Measurements from ENCODE around the gene YAE1.

Gene YAE1

GRCh38 chr7:39567294-39567693 lies 1.1 kb downstream of the YAE1 start:
- no peaks in the 10 kb centered on the region for H3K9me3 Mint-ChIP-seq
- peak overlapping the region; percentile 19 to 96 for H3K27ac Mint-ChIP-seq
- H3K36me3 Mint-ChIP-seq (ENCODE audit: insufficient read depth), result peaks cover 16% of the 10 kb centered on the region
- H3K4me1 Mint-ChIP-seq (ENCODE audit: low read depth in 2 of 2), result peaks cover 15 to 29% of the 10 kb centered on the region in 2 donors
- ATAC-seq (replicated peaks) (no peak), DNase-seq (no peak)
- peak overlapping the region; percentile 96 to 97 for H3K4me3 Mint-ChIP-seq
- H3K27me3 Mint-ChIP-seq, result no peaks in the 10 kb centered on the region

DNA sequence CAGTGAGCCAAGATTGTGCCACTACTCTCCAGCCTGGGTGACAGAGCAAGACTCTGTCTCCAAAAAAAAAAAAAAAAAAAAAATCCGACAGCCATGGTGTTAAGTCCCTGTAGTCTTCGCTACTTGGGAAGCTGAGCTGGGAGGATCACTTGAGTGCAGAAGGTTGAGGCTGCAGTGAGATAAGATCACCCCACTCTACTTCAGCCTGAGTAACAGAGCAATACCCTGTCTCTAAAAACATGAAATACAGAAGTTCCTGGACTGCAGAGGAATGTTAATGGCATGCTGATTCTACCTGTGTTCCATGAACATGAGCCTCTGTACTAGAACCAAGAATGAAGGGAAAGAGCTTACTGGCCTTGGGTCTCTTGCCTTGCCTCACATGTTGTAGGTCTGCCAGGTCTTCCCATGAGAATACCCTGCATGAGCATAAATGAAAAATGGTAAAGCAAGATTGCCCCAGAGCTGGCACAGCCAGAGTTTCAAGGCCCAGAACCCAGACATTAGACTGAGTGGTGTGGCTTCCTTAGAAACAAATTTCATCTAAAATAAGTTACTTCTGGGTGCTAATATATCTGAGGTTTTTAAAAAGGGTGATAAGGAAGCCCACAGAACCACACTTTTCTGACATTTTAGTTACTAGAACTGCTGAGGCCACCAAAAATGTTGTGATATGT lies 8.6 kb downstream of the YAE1 start:
- ATAC-seq (replicated peaks) (no peak), DNase-seq (no peak)
- Mint-ChIP-seq H3K36me3 (ENCODE audit: insufficient read depth) (peaks cover 16% of the 10 kb centered on the region), H3K4me3 (no peak overlapping the region), H3K27me3 (no peaks in the 10 kb centered on the region), H3K27ac (no peak overlapping the region), H3K9me3 (no peaks in the 10 kb centered on the region), H3K4me1 (ENCODE audit: low read depth in 2 of 2) (peaks cover under 1 to 5% of the 10 kb centered on the region in 2 donors)

- no peak for ATAC-seq (replicated peaks)
- Mint-ChIP-seq H3K4me3 (no peak overlapping the region), H3K36me3 (ENCODE audit: insufficient read depth) (peaks cover under 1% of the 10 kb centered on the region), H3K27ac (no peak overlapping the region), H3K9me3 (no peaks in the 10 kb centered on the region), H3K27me3 (no peaks in the 10 kb centered on the region), H3K4me1 (ENCODE audit: low read depth in 2 of 2) (peaks cover 0 to 5% of the 10 kb centered on the region in 2 donors)
- no peak for DNase-seq
Measured at GRCh38 chr7:39577229-39577874, 11.1 kb downstream of the YAE1 start.

DNA sequence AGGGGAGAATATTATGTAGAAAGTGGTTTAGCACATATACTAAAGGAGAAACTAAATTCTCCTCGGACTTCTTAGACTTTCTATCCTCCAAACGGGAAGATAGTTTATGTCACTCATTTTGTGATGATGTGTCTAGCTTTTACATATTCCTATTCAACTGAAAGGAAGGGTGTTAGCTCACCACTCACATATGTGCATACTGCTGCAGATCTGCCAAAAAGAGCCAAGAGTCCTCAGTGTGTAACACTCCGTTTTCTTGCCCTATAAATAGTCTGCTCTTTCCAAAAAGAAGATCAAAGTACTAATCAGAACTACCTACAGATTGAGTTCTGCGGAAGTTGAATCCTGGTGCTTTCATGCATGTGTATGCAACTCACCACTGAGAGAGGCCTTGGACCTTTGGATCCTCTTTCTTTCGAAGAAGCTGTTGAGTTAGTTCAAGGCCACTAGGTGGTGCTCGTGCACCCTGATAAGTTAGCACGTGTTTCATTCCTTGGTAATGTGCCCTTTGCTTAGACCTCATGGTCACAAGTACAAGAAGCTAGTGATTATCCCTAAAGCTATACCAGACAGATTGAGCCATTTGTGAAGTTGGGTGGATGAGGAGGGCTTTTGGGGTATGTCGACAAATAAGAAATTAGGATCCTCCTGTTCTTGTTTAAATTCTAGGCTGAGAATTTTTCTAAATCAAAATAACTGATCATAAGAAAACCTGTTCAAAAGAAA lies 14.1 kb downstream of the YAE1 start:
- DNase-seq (peak; percentile 65 to 69 (median 67)), ATAC-seq (replicated peaks) (peak; percentile 89)
- Mint-ChIP-seq H3K4me3 (no peak overlapping the region), H3K27me3 (no peaks in the 10 kb centered on the region), H3K4me1 (ENCODE audit: low read depth in 2 of 2) (peaks cover 0 to 5% of the 10 kb centered on the region in 2 donors), H3K27ac (peak overlapping the region in 1 of 2 donors; percentile 58), H3K9me3 (no peaks in the 10 kb centered on the region), H3K36me3 (ENCODE audit: insufficient read depth) (no peaks in the 10 kb centered on the region)

DNA sequence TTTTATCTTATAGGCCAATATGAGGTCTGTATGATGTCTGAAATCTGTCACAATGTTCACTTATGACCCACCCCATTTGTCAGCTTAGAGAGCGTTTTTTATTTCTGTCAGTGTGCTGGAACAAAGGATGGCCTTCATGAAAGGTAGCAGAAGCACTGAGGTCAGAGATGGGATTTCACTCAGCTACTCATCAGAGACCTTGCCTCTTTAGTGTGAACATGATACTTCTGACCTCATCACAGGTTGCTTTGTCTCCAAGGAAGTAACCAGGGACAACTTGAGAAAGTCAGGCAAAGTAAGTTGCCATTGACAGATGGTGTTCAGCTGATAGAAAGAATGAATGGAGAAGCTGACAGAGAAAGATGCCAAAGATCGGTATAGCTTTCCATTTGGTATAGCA lies 16.3 kb downstream of the YAE1 start:
- Mint-ChIP-seq H3K9me3 (no peaks in the 10 kb centered on the region), H3K4me3 (no peak overlapping the region), H3K36me3 (ENCODE audit: insufficient read depth) (no peaks in the 10 kb centered on the region), H3K27ac (no peak overlapping the region), H3K27me3 (no peaks in the 10 kb centered on the region), H3K4me1 (ENCODE audit: low read depth in 2 of 2) (peaks cover 0 to 5% of the 10 kb centered on the region in 2 donors)
- no peak for ATAC-seq (replicated peaks)
- DNase-seq, result no peak

DNA sequence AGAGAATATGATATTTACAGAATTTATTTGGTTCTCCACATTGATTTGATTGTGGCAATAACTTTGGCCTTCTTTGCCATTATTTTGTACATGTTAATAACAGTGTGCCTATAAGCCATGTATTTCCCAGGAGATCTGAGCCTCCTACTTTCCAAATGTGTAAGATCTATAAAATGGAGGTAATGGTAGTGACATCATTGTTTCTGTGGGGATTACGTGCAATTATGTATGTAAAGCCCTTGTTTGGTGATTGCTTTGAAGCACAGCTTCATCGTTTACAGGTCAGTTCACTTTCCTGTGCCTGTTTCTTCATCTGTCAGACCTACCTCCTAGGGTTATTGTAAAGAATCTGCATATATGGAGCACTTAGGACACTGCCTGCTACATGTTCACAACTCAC lies 17.3 kb downstream of the YAE1 start:
- Mint-ChIP-seq H3K4me3 (no peak overlapping the region), H3K27me3 (no peaks in the 10 kb centered on the region), H3K27ac (no peak overlapping the region), H3K36me3 (ENCODE audit: insufficient read depth) (no peaks in the 10 kb centered on the region), H3K4me1 (ENCODE audit: low read depth in 2 of 2) (peaks cover 0 to 5% of the 10 kb centered on the region in 2 donors), H3K9me3 (no peaks in the 10 kb centered on the region)
- no peak for ATAC-seq (replicated peaks)
- no peak for DNase-seq

- Mint-ChIP-seq H3K4me1 (ENCODE audit: low read depth in 2 of 2) (peaks cover 5% of the 10 kb centered on the region in 2 donors), H3K27me3 (no peaks in the 10 kb centered on the region), H3K9me3 (no peaks in the 10 kb centered on the region), H3K27ac (no peak overlapping the region), H3K36me3 (ENCODE audit: insufficient read depth) (no peaks in the 10 kb centered on the region), H3K4me3 (no peak overlapping the region)
- DNase-seq, result no peak
- no peak for ATAC-seq (replicated peaks)
Measured at GRCh38 chr7:39587393-39587792, 21.2 kb downstream of the YAE1 start.

GRCh38 chr7:39588416-39588815 lies 22.2 kb downstream of the YAE1 start:
- H3K4me1 Mint-ChIP-seq (ENCODE audit: low read depth in 2 of 2), result peaks cover 5% of the 10 kb centered on the region in 2 donors

DNA sequence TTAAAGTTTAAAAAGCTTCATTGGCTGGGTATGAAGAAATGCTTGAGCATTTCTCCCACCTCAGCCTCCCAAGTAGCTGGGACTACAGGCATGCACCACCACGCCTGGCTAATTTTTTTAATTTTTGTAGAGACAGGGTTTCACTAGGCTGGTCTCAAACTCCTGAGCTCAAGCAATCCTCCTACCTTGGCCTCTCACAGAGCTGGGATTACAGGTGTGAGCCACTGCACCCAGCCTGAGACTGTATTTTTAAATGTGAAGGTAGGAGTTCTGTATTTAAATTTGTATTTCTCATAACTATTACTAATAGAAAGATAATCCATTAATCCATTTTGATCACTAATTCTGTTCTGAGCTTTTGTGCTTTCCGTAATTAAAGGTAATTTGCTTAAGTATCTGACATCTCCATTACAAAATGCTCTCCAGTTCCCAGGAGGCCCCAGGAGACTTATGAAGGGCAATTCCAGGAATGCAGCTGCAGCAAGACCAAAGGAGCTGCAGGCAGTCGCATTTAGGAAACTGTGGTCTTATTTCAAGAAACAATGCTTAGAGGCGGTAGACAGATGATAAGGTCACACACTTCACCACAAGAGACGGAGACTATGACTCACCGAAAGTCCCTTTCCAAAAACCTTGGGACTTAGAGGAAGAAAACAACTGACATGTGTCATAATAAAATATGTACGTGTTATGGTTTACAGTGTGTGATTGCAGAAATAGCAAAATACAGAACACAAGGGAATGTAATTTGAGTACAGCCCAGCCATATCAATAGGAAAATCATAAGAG lies 23.3 kb downstream of the YAE1 start:
- Mint-ChIP-seq H3K4me3 (no peak overlapping the region), H3K9me3 (no peaks in the 10 kb centered on the region), H3K27me3 (no peaks in the 10 kb centered on the region), H3K36me3 (ENCODE audit: insufficient read depth) (no peaks in the 10 kb centered on the region), H3K4me1 (ENCODE audit: low read depth in 2 of 2) (peaks cover 5% of the 10 kb centered on the region in 2 donors), H3K27ac (peak overlapping the region in 1 of 2 donors; percentile 10)
- DNase-seq (peak; percentile 8 to 19 (median 17)), ATAC-seq (replicated peaks) (peak; percentile 93)

More at GRCh38 chr7:39588416-39588815, 22.2 kb downstream of the YAE1 start:
- Mint-ChIP-seq H3K27me3 (no peaks in the 10 kb centered on the region), H3K27ac (no peak overlapping the region), H3K9me3 (no peaks in the 10 kb centered on the region), H3K36me3 (ENCODE audit: insufficient read depth) (no peaks in the 10 kb centered on the region), H3K4me3 (no peak overlapping the region)
- no peak for DNase-seq
- no peak for ATAC-seq (replicated peaks)

- H3K27ac Mint-ChIP-seq, result no peak overlapping the region
- H3K4me1 Mint-ChIP-seq (ENCODE audit: low read depth in 2 of 2), result peaks cover 5% of the 10 kb centered on the region in 2 donors
- no peak overlapping the region for H3K4me3 Mint-ChIP-seq
- no peak for DNase-seq
- no peaks in the 10 kb centered on the region for H3K9me3 Mint-ChIP-seq
- no peaks in the 10 kb centered on the region for H3K36me3 Mint-ChIP-seq (ENCODE audit: insufficient read depth)
- H3K27me3 Mint-ChIP-seq, result peaks cover 7 to 9% of the 10 kb centered on the region in 2 donors
- peak; percentile 18 for ATAC-seq (replicated peaks)
Measured at GRCh38 chr7:39592586-39592985, 26.4 kb downstream of the YAE1 start.

DNA sequence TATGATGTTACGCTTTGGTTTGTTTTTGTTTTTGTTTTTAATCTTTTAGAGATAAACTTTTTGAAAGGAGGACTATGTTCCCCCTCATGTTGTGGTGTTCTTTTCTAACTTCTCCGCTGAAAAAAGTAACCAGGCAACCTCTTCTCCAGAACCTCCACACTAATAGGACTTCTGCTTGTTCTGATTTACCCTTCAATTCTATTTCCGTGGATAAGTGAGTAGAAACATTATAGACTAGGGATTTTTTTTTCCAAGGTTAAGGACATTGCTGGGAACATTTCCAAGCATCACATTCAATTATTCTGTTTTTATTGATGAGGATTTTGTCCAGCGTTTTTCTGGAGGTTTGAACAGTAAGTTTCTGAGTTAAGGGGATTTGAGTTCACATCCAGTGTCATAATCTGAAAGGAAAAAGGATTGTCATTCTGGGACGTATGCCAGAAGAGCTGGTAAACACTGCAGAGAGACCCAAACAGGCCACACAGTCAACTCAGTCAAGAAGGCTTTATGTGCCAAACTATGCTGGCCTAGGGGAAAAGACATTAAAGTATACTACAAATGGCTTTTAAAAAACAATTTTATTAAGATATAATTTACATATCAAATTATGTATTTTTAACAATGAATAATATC lies 28.9 kb downstream of the YAE1 start:
- H3K36me3 Mint-ChIP-seq (ENCODE audit: insufficient read depth), result no peaks in the 10 kb centered on the region
- H3K4me1 Mint-ChIP-seq (ENCODE audit: low read depth in 2 of 2), result no peaks in the 10 kb centered on the region
- no peaks in the 10 kb centered on the region for H3K9me3 Mint-ChIP-seq
- DNase-seq (no peak), ATAC-seq (replicated peaks) (no peak)
- no peak overlapping the region for H3K4me3 Mint-ChIP-seq
- H3K27me3 Mint-ChIP-seq, result peaks cover 7 to 9% of the 10 kb centered on the region in 2 donors
- H3K27ac Mint-ChIP-seq, result no peak overlapping the region

GRCh38 chr7:39602351-39602750 lies 36.1 kb downstream of the YAE1 start:
- Mint-ChIP-seq H3K36me3 (ENCODE audit: insufficient read depth) (no peaks in the 10 kb centered on the region), H3K9me3 (no peaks in the 10 kb centered on the region), H3K4me1 (ENCODE audit: low read depth in 2 of 2) (peaks cover 0 to 4% of the 10 kb centered on the region in 2 donors), H3K27me3 (peaks cover 15 to 20% of the 10 kb centered on the region in 2 donors), H3K27ac (no peak overlapping the region), H3K4me3 (no peak overlapping the region)
- ATAC-seq (replicated peaks) (no peak), DNase-seq (no peak)

- DNase-seq (no peak), ATAC-seq (replicated peaks) (no peak)
- no peak overlapping the region for H3K27ac Mint-ChIP-seq
- H3K9me3 Mint-ChIP-seq, result no peaks in the 10 kb centered on the region
- H3K4me1 Mint-ChIP-seq (ENCODE audit: low read depth in 2 of 2), result peaks cover 0 to 4% of the 10 kb centered on the region in 2 donors
- no peak overlapping the region for H3K4me3 Mint-ChIP-seq
- H3K36me3 Mint-ChIP-seq (ENCODE audit: insufficient read depth), result no peaks in the 10 kb centered on the region
- H3K27me3 Mint-ChIP-seq, result peaks cover 23 to 31% of the 10 kb centered on the region in 2 donors
Measured at GRCh38 chr7:39603924-39604323, 37.7 kb downstream of the YAE1 start.
